ENCODE data around the gene GPR132. TPM values are rescaled to one million over a fixed set of nuclear protein-coding genes. Genes with fewer than 3 reads are reported as not detected.

Gene GPR132
- total RNA-seq, 1 experiment from 2014 or later = not detected

GRCh38 chr14:105049753-105050550 lies 15.3 kb downstream of the GPR132 start:
- no TSS peak for BruUV-seq (replicated peaks)
- no peak for DNase-seq
- Mint-ChIP-seq H3K4me1 (ENCODE audit: low read depth, unreplicated experiment) (no peaks in the 10 kb centered on the region), H3K36me3 (ENCODE audit: insufficient read depth, unreplicated experiment) (no peaks in the 10 kb centered on the region), H3K27me3 (ENCODE audit: insufficient read depth, unreplicated experiment) (peaks cover 1% of the 10 kb centered on the region), H3K9me3 (ENCODE audit: unreplicated experiment) (no peaks in the 10 kb centered on the region), H3K27ac (ENCODE audit: unreplicated experiment) (no peak overlapping the region), H3K4me3 (ENCODE audit: unreplicated experiment) (no peak overlapping the region)
- H3K4me1 ChIP-seq = peaks cover 3% of the 10 kb centered on the region; the same call in 1 of the 2 replicates
- H3K4me3 ChIP-seq (ENCODE audit: low read depth, low read length) = no peak overlapping the region
- ChIA-PET POLR2A (no interaction called here), CTCF (no interaction called here)
- intact Hi-C loops (cut with micrococcal nuclease; ENCODE audit: unreplicated experiment) = no loop called here
- H3K27me3 ChIP-seq (replicated peaks; ENCODE audit: control insufficient read depth, insufficient read depth, low read length) = no peaks in the 10 kb centered on the region
- H3K9me3 ChIP-seq = no peaks in the 10 kb centered on the region
- no peak for TF ChIP-seq CTCF (IDR thresholded peaks at IDR 0.05; ENCODE audit: insufficient read depth in 1 of 2, low read depth in 1 of 2, low read length in 1 of 2, severe bottlenecking in 1 of 2, unreplicated experiment in 1 of 2)
- H3K36me3 ChIP-seq (ENCODE audit: control insufficient read depth, insufficient read depth, low read length) = no peaks in the 10 kb centered on the region

GRCh38 chr14:105047283-105048016 lies 17.8 kb downstream of the GPR132 start:
- Mint-ChIP-seq H3K27ac (ENCODE audit: unreplicated experiment) (no peak overlapping the region), H3K4me1 (ENCODE audit: low read depth, unreplicated experiment) (no peaks in the 10 kb centered on the region), H3K4me3 (ENCODE audit: unreplicated experiment) (no peak overlapping the region), H3K27me3 (ENCODE audit: insufficient read depth, unreplicated experiment) (peaks cover 5% of the 10 kb centered on the region), H3K36me3 (ENCODE audit: insufficient read depth, unreplicated experiment) (no peaks in the 10 kb centered on the region), H3K9me3 (ENCODE audit: unreplicated experiment) (no peaks in the 10 kb centered on the region)
- intact Hi-C loops (cut with micrococcal nuclease; ENCODE audit: unreplicated experiment) = no loop called here
- Histone ChIP-seq H3K36me3 (ENCODE audit: control insufficient read depth, insufficient read depth, low read length) (no peaks in the 10 kb centered on the region), H3K4me1 (peaks cover 3% of the 10 kb centered on the region; the same call in 1 of the 2 replicates), H3K4me3 (ENCODE audit: low read depth, low read length) (no peak overlapping the region), H3K27me3 (replicated peaks; ENCODE audit: control insufficient read depth, insufficient read depth, low read length) (no peaks in the 10 kb centered on the region; the same call in 1 of the 2 replicates), H3K9me3 (no peaks in the 10 kb centered on the region)
- POLR2A ChIA-PET = no interaction called here
- no peak for TF ChIP-seq CTCF (IDR thresholded peaks at IDR 0.05; ENCODE audit: insufficient read depth in 1 of 2, low read depth in 1 of 2, low read length in 1 of 2, severe bottlenecking in 1 of 2, unreplicated experiment in 1 of 2)
- DNase-seq = no peak
- CTCF ChIA-PET = interaction anchor here (1.6 kb wide), 1 partner anchor 9 kb away, joined by 5 read pairs; no protein-coding TSS in a partner anchor
- BruUV-seq (replicated peaks) = no TSS peak

GRCh38 chr14:105046891-105047282 lies 18.3 kb downstream of the GPR132 start:
- Histone ChIP-seq H3K27me3 (replicated peaks; ENCODE audit: control insufficient read depth, insufficient read depth, low read length) (no peaks in the 10 kb centered on the region; the same call in 1 of the 2 replicates), H3K36me3 (ENCODE audit: control insufficient read depth, insufficient read depth, low read length) (no peaks in the 10 kb centered on the region), H3K4me3 (ENCODE audit: low read depth, low read length) (no peak overlapping the region), H3K4me1 (peaks cover 3% of the 10 kb centered on the region; the same call in 1 of the 2 replicates), H3K9me3 (no peaks in the 10 kb centered on the region)
- no peak for DNase-seq
- Mint-ChIP-seq H3K36me3 (ENCODE audit: insufficient read depth, unreplicated experiment) (no peaks in the 10 kb centered on the region), H3K9me3 (ENCODE audit: unreplicated experiment) (no peaks in the 10 kb centered on the region), H3K4me3 (ENCODE audit: unreplicated experiment) (no peak overlapping the region), H3K27me3 (ENCODE audit: insufficient read depth, unreplicated experiment) (peaks cover 5% of the 10 kb centered on the region), H3K4me1 (ENCODE audit: low read depth, unreplicated experiment) (no peaks in the 10 kb centered on the region), H3K27ac (ENCODE audit: unreplicated experiment) (no peak overlapping the region)
- POLR2A ChIA-PET = no interaction called here
- intact Hi-C loops (cut with micrococcal nuclease; ENCODE audit: unreplicated experiment) = no loop called here
- CTCF ChIA-PET = interaction anchor here (0.7 to 1.7 kb wide), 8 partner anchors 10 to 305 kb away, joined by 3 to 13 read pairs (median 6); partner anchors contain the start of gene AHNAK2
- no peak for TF ChIP-seq CTCF (IDR thresholded peaks at IDR 0.05; ENCODE audit: insufficient read depth in 1 of 2, low read depth in 1 of 2, low read length in 1 of 2, severe bottlenecking in 1 of 2, unreplicated experiment in 1 of 2)
- BruUV-seq (replicated peaks) = no TSS peak
